GM23338 (cell line): ENCODE data around the gene LMO2. TPM values are rescaled to one million over a fixed set of nuclear protein-coding genes. Genes with fewer than 3 reads are reported as not detected.
A peak's percentile ranks its signal among the peaks of the same experiment; 100 is the strongest.

Experiments used
- ATAC-seq: fragments of 200-7000 bp; cut with Tn5 transposase; 3 replicates; pipeline ENCODE4 v1.9.1; 2020
- DNase-seq: peaks from one replicate; pipeline ENCODE4 v3.0.0-alpha.2; 2015; ENCODE audit warnings: low spot score
- H2AFZ ChIP-seq: fragments of 200-600 bp; sonication (generic); 2 replicates; pipeline ENCODE4 v1.8.0; 2016; ENCODE audit warnings: antibody characterized with exemption, mild to moderate bottlenecking, moderate library complexity
- H3F3A ChIP-seq: fragments of 200-600 bp; sonication (generic); replicated peaks from 2 replicates; pipeline ENCODE4 v1.8.0; 2017; ENCODE audit warnings: antibody characterized with exemption, mixed run types, low read depth
- H3K27ac ChIP-seq: fragments of 200-600 bp; sonication (generic); 2 replicates; pipeline ENCODE4 v1.6.1; 2016; ENCODE audit warnings: low read depth
- H3K27me3 ChIP-seq: fragments of 200-600 bp; sonication (generic); 2 replicates; pipeline ENCODE4 v1.8.0; 2016; ENCODE audit warnings: mild to moderate bottlenecking, mixed run types, moderate library complexity; ENCODE audit not compliant: insufficient read depth
- H3K36me3 ChIP-seq: fragments of 200-600 bp; sonication (generic); 2 replicates; pipeline ENCODE4 v1.8.0; 2016; ENCODE audit warnings: mild to moderate bottlenecking; ENCODE audit not compliant: insufficient read depth
- H3K4me1 ChIP-seq: fragments of 200-600 bp; sonication (generic); 2 replicates; pipeline ENCODE4 v1.8.0; 2016; ENCODE audit warnings: mild to moderate bottlenecking, moderate library complexity; ENCODE audit not compliant: insufficient read depth
- H3K4me2 ChIP-seq: fragments of 200-600 bp; sonication (generic); 2 replicates; pipeline ENCODE4 v1.7.1; 2017; ENCODE audit warnings: mixed run types
- H3K4me3 ChIP-seq: fragments of 200-600 bp; sonication (generic); 2 replicates; pipeline ENCODE4 v1.6.1; 2016; ENCODE audit warnings: mixed run types
- H3K79me2 ChIP-seq: fragments of 200-600 bp; sonication (generic); replicated peaks from 2 replicates; pipeline ENCODE4 v1.8.0; 2017; ENCODE audit warnings: mild to moderate bottlenecking; ENCODE audit not compliant: insufficient read depth
- H3K9me2 ChIP-seq: fragments of 200-600 bp; sonication (generic); 2 replicates; pipeline ENCODE4 v1.8.0; 2017; ENCODE audit not compliant: insufficient read depth
- H4K20me1 ChIP-seq: fragments of 200-600 bp; sonication (generic); replicated peaks from 2 replicates; pipeline ENCODE4 v1.8.0; 2017; ENCODE audit warnings: mild to moderate bottlenecking; ENCODE audit not compliant: insufficient read depth
- H3K27ac Mint-ChIP-seq: 2 replicates; pipeline ENCODE4 v1.8.0; 2020; ENCODE audit warnings: inconsistent platforms, mild to moderate bottlenecking, moderate library complexity, mixed read lengths
- H3K27me3 Mint-ChIP-seq: 3 replicates; pipeline ENCODE4 v1.8.0; 2022; ENCODE audit warnings: low read depth, mild to moderate bottlenecking, moderate library complexity, mixed read lengths, inconsistent platforms; ENCODE audit not compliant: insufficient read depth, poor library complexity
- H3K36me3 Mint-ChIP-seq: 3 replicates; pipeline ENCODE4 v1.8.0; 2021; ENCODE audit warnings: low read depth, mild to moderate bottlenecking, inconsistent platforms, moderate library complexity, mixed read lengths
- H3K4me1 Mint-ChIP-seq: 3 replicates; pipeline ENCODE4 v1.8.0; 2020; ENCODE audit warnings: mild to moderate bottlenecking, inconsistent platforms, mixed read lengths
- H3K4me3 Mint-ChIP-seq: 3 replicates; pipeline ENCODE4 v1.8.0; 2021; ENCODE audit warnings: moderate library complexity, mild to moderate bottlenecking, inconsistent platforms, mixed read lengths
- H3K9me3 Mint-ChIP-seq: 3 replicates; pipeline ENCODE4 v1.8.0; 2020; ENCODE audit warnings: moderate library complexity, mild to moderate bottlenecking, inconsistent platforms, mixed read lengths
- CREB1 ChIP-seq: fragments of 250-450 bp; sonication (Bioruptor Pico); IDR thresholded peaks from 2 replicates; pipeline ENCODE4 v1.5.0; 2020; ENCODE audit warnings: low read depth, mild to moderate bottlenecking, moderate library complexity
- CTCF ChIP-seq, 2 experiments: fragments of 200-600 bp in 1 of 2; sonication (generic) in 1 of 2; conservative IDR thresholded peaks; 2 replicates each; pipeline versions ENCODE4 v1.5.1 to v1.6.1; 2016 to 2017; ENCODE audit warnings: antibody characterized with exemption in 2 of 2, low read depth in 2 of 2, mild to moderate bottlenecking in 2 of 2, moderate library complexity in 1 of 2
- ETS1 ChIP-seq: IDR thresholded peaks from 2 replicates; pipeline ENCODE4 v1.6.1; 2016; ENCODE audit warnings: antibody characterized with exemption
- EZH2 ChIP-seq: fragments of 200-600 bp; sonication (generic); IDR thresholded peaks from one replicate; pipeline ENCODE4 v1.8.0; 2017; ENCODE audit warnings: antibody characterized with exemption, mild to moderate bottlenecking, low read depth; ENCODE audit not compliant: unreplicated experiment
- JUNB ChIP-seq: IDR thresholded peaks from one replicate; pipeline ENCODE4 v1.6.1; 2016; ENCODE audit warnings: antibody characterized with exemption; ENCODE audit not compliant: unreplicated experiment
- NANOG ChIP-seq: IDR thresholded peaks from 2 replicates; pipeline ENCODE4 v1.6.1; 2016; ENCODE audit warnings: antibody characterized with exemption, borderline replicate concordance
- POLR2AphosphoS5 ChIP-seq: IDR thresholded peaks from 2 replicates; pipeline ENCODE4 v1.6.1; 2016; ENCODE audit warnings: antibody characterized with exemption, low read depth
- REST ChIP-seq: IDR thresholded peaks from one replicate; pipeline ENCODE4 v1.6.1; 2018; ENCODE audit warnings: antibody characterized with exemption; ENCODE audit not compliant: unreplicated experiment
- STAT1 ChIP-seq: IDR thresholded peaks from one replicate; pipeline ENCODE4 v1.6.1; 2016; ENCODE audit warnings: antibody characterized with exemption; ENCODE audit not compliant: unreplicated experiment
- ZNF331 ChIP-seq: fragments of 250-450 bp; sonication (Bioruptor Pico); IDR thresholded peaks from 2 replicates; pipeline ENCODE4 v1.5.0; 2020; ENCODE audit warnings: low read depth, mild to moderate bottlenecking, moderate library complexity
- ZNF462 ChIP-seq: fragments of 250-450 bp; sonication (Bioruptor Pico); IDR thresholded peaks from 2 replicates; pipeline ENCODE4 v1.5.0; 2020; ENCODE audit warnings: mild to moderate bottlenecking, moderate library complexity
- polyA plus RNA-seq: library from polyadenylated mRNA; unstranded; fragments of >200 nt; fragmentation: Nextera tagmentation; extraction: Ambion mirVana; gene quantifications from 2 replicates; pipeline ENCODE4 v1.2.1, GENCODE V29; 2016
- total RNA-seq: library from RNA; depleted of rRNA; stranded (reverse); fragments of >200 nt; shearing (Covaris generic); gene quantifications from 2 replicates; pipeline ENCODE4 v1.2.3, GENCODE V29; 2014

The LMO2 gene
- total and polyA plus RNA-seq, 2 experiments from 2014 or later = 1.4 to 3.1 TPM

GRCh38 chr11:33912405-33913361 lies 20.8 kb upstream of the LMO2 start:
- Histone ChIP-seq H3K4me3 (no peak overlapping the region), H3K27ac (no peak overlapping the region), H4K20me1 (no peaks in the 10 kb centered on the region), H3K36me3 (no peaks in the 10 kb centered on the region), H3K4me2 (no peak overlapping the region), H3K4me1 (peaks cover 10% of the 10 kb centered on the region; the same call in 1 of the 2 replicates), H3K27me3 (no peaks in the 10 kb centered on the region), H3K9me2 (no peaks in the 10 kb centered on the region), H3K79me2 (no peaks in the 10 kb centered on the region), H3F3A (no peaks in the 10 kb centered on the region), H2AFZ (peak overlapping the region; percentile 91)
- Mint-ChIP-seq H3K27ac (no peak overlapping the region), H3K27me3 (peaks cover 6% of the 10 kb centered on the region), H3K4me1 (peaks cover 11% of the 10 kb centered on the region; the same call in 2 of the 3 replicates), H3K36me3 (no peaks in the 10 kb centered on the region), H3K9me3 (peaks cover 14% of the 10 kb centered on the region; the same call in 1 of the 3 replicates), H3K4me3 (no peak overlapping the region)
- ATAC-seq (0 out of 3 replicates have a peak, but pooled peaks have one; percentile 32), DNase-seq (no peak)
- no peak for TF ChIP-seq ZNF462
- no peak for TF ChIP-seq JUNB
- TF ChIP-seq REST = no peak
- TF ChIP-seq EZH2 = no peak
- no peak for TF ChIP-seq NANOG
- no peak for TF ChIP-seq ETS1
- TF ChIP-seq CTCF (conservative IDR thresholded peaks at IDR 0.05; ENCODE audit: low read depth in 2 of 2) = no peak
- TF ChIP-seq ZNF331 (CRISPR knock-in tag) = no peak
- TF ChIP-seq STAT1 = no peak
- no peak for TF ChIP-seq POLR2AphosphoS5
- TF ChIP-seq CREB1 = no peak
